Astrocyte (in vitro differentiated cells and primary cell): ENCODE results near the gene LRRC3.

Experiments used
- CTCF ChIP-seq: IDR thresholded peaks from 2 replicates; pipeline ENCODE4 v1.5.1; 2011; ENCODE audit warnings: low read depth, mild to moderate bottlenecking, inconsistent platforms, low read length, moderate library complexity; ENCODE audit not compliant: insufficient read depth
- EZH2 ChIP-seq: IDR thresholded peaks from 2 replicates; pipeline ENCODE4 v1.6.1; 2012; ENCODE audit warnings: mild to moderate bottlenecking, low read length, inconsistent platforms; ENCODE audit not compliant: insufficient read depth

GRCh38 chr21:44485796-44486195 lies 30.5 kb downstream of the LRRC3 start:
- no peak for TF ChIP-seq EZH2
- no peak for TF ChIP-seq CTCF
